Ishikawa (cell line): Measurements from ENCODE around the gene C1orf56.

ENCODE experiments used
- CEBPB ChIP-seq: IDR thresholded peaks from 2 replicates; pipeline ENCODE4 v1.6.1; 2012
- CREB1 ChIP-seq: IDR thresholded peaks from 2 replicates; pipeline ENCODE4 v1.6.1; 2012; ENCODE audit warnings: low read depth
- EGR1 ChIP-seq: IDR thresholded peaks from 2 replicates; pipeline ENCODE4 v1.6.1; 2012
- EP300 ChIP-seq: IDR thresholded peaks from 2 replicates; pipeline ENCODE4 v1.6.1; 2012; ENCODE audit warnings: borderline replicate concordance
- FOXM1 ChIP-seq: IDR thresholded peaks from 2 replicates; pipeline ENCODE4 v1.6.1; 2012; ENCODE audit warnings: low read depth, borderline replicate concordance
- MAX ChIP-seq: IDR thresholded peaks from 2 replicates; pipeline ENCODE4 v1.6.1; 2012
- NFIC ChIP-seq: IDR thresholded peaks from 2 replicates; pipeline ENCODE4 v1.6.1; 2012
- RAD21 ChIP-seq: IDR thresholded peaks from 2 replicates; pipeline ENCODE4 v1.6.1; 2012; ENCODE audit warnings: low read depth
- REST ChIP-seq: IDR thresholded peaks from 2 replicates; pipeline ENCODE4 v1.6.1; 2012; ENCODE audit warnings: low read depth, mild to moderate bottlenecking
- TAF1 ChIP-seq: IDR thresholded peaks from 2 replicates; pipeline ENCODE4 v1.6.1; 2012; ENCODE audit warnings: low read depth, mild to moderate bottlenecking
- TCF12 ChIP-seq: IDR thresholded peaks from 2 replicates; pipeline ENCODE4 v1.6.1; 2012; ENCODE audit warnings: low read depth
- TEAD4 ChIP-seq: IDR thresholded peaks from 2 replicates; pipeline ENCODE4 v1.6.1; 2012
- YY1 ChIP-seq: IDR thresholded peaks from 2 replicates; pipeline ENCODE4 v1.6.1; 2012; ENCODE audit warnings: low read depth
- ZBTB7A ChIP-seq: IDR thresholded peaks from 2 replicates; pipeline ENCODE4 v1.6.1; 2012; ENCODE audit warnings: low read depth
- TF ChIP-seq, protein P1 (sequence below): IDR thresholded peaks from 2 replicates; pipeline ENCODE4 v1.6.1; 2012

Gene C1orf56

DNA sequence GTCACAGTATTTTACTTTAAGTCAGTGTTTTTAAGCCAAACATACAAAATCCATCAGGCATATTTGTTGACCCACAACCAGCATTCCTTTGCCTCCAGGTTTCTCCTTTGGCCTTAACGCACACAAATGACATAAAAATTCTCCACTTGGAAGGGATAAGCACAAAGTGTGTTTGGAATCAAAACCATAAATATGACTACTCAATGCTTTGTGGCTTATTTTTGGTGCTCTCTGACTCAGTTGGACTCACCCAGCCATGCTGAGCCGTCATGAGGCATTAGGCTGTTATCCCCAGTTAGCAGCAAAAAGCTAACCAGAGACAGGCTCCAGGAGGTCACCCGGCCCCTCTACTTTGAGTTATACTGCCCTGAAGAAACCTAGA, 38.4 kb upstream of the C1orf56 start:
- no peak for TF ChIP-seq ZBTB7A
- no peak for TF ChIP-seq RAD21
- no peak for TF ChIP-seq TAF1
- TF ChIP-seq REST = no peak
- no peak for TF ChIP-seq EGR1
- no peak for TF ChIP-seq NFIC
- no peak for TF ChIP-seq YY1
- TF ChIP-seq TCF12 = no peak

DNA sequence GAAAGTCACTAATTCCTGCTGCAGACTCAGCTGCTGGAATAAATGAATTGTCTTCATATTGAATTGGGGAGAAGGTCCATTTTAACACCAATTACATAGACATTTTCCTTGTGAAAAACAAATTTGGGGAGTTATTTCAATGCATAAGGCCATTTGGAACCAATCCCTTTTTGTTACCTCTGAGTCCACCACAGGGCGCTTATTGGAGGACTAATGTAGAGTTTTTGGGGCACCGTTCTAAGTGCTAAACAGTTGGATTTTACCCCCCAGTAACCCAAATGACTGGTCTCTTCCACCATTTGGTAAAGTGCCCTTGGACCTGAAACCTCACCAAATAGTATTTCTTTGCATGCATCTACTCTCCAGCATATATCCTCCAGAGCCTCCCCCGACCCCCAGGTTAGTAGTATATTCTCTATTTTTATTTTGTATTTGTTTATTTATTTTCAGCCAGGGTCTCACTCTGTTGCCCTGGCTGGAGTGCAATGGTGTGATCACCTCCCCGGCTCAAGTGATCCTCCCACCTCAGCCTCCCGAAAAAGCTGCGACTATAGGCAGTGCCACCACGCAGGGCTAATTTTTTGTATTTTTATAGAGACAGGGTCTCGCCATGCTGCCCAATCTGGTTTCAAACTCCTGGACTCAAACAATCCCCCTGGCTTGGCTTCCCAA, 37.7 kb upstream of the C1orf56 start:
- TF ChIP-seq TAF1 (no peak), EGR1 (no peak), NFIC (no peak), EP300 (no peak), CREB1 (no peak), CEBPB (no peak), MAX (no peak), YY1 (no peak)

GRCh38 chr1:151010346-151010726, 37.2 kb upstream of the C1orf56 start:
- no peak for TF ChIP-seq TCF12
- TF ChIP-seq YY1 = no peak
- TF ChIP-seq CEBPB = no peak
- TF ChIP-seq TEAD4 = no peak
- no peak for TF ChIP-seq CREB1
- TF ChIP-seq FOXM1 = no peak
- no peak for TF ChIP-seq EP300
- TF ChIP-seq EGR1 = no peak
- TF ChIP-seq MAX = no peak
- TF ChIP-seq, protein P1, sequence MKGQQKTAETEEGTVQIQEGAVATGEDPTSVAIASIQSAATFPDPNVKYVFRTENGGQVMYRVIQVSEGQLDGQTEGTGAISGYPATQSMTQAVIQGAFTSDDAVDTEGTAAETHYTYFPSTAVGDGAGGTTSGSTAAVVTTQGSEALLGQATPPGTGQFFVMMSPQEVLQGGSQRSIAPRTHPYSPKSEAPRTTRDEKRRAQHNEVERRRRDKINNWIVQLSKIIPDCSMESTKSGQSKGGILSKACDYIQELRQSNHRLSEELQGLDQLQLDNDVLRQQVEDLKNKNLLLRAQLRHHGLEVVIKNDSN = no peak
- no peak for TF ChIP-seq TAF1
- TF ChIP-seq NFIC = no peak
- no peak for TF ChIP-seq REST
- TF ChIP-seq RAD21 = no peak
- no peak for TF ChIP-seq ZBTB7A

- TF ChIP-seq TEAD4 (no peak), CEBPB (no peak), RAD21 (no peak), MAX (no peak), YY1 (no peak), CREB1 (no peak), NFIC (no peak), TAF1 (no peak), FOXM1 (no peak), ZBTB7A (no peak), REST (no peak), EGR1 (no peak), TCF12 (no peak), EP300 (no peak)
- TF ChIP-seq, protein P1 = no peak
These were observed 36.2 kb upstream of the C1orf56 start for GRCh38 chr1:151011154-151011850.
